Spleen (tissue), 11 donors: Measurements from ENCODE around the gene NCOA7. TPM values are rescaled to one million over a fixed set of nuclear protein-coding genes. Genes with fewer than 3 reads are reported as not detected.

ENCODE experiments used
- DNase-seq: peaks from one replicate; pipeline ENCODE4 v3.0.0-alpha.2; 2020
- H3K27ac ChIP-seq, 8 donors: fragments of 200-600 bp; sonication (generic) in 7 of 8; 1 replicate in 4 of 8; 2 replicates in 4 of 8; pipeline versions ENCODE4 v1.5.0 to v1.8.0; 2016 to 2021; ENCODE audit warnings: inconsistent platforms in 4 of 8, mild to moderate bottlenecking in 4 of 8, moderate library complexity in 1 of 8
- H3K27me3 ChIP-seq, 7 donors: fragments of 200-600 bp; sonication (generic) in 6 of 7; replicated peaks in 1 of 7; 1 replicate in 4 of 7; 2 replicates in 3 of 7; pipeline versions ENCODE4 v1.5.0 to v1.8.0; 2016 to 2021; ENCODE audit warnings: inconsistent platforms in 3 of 7, mild to moderate bottlenecking in 1 of 7
- H3K36me3 ChIP-seq, 6 donors: fragments of 200-600 bp; sonication (generic) in 5 of 6; 1 replicate in 4 of 6; 2 replicates in 2 of 6; pipeline versions ENCODE4 v1.5.0 to v1.8.0; 2016 to 2021; ENCODE audit warnings: inconsistent platforms in 2 of 6
- H3K4me1 ChIP-seq, 6 donors: fragments of 200-600 bp; sonication (generic) in 5 of 6; 1 replicate in 3 of 6; 2 replicates in 3 of 6; pipeline versions ENCODE4 v1.5.0 to v1.8.0; 2016 to 2021; ENCODE audit warnings: inconsistent platforms in 3 of 6
- H3K4me3 ChIP-seq, 8 donors: fragments of 200-600 bp; sonication (generic) in 7 of 8; 1 replicate in 4 of 8; 2 replicates in 4 of 8; pipeline versions ENCODE4 v1.5.0 to v1.8.0; 2016 to 2021; ENCODE audit warnings: inconsistent platforms in 4 of 8, mild to moderate bottlenecking in 4 of 8, moderate library complexity in 2 of 8
- H3K9me3 ChIP-seq, 8 donors: fragments of 200-600 bp; sonication (generic) in 7 of 8; 1 replicate in 4 of 8; 2 replicates in 4 of 8; pipeline versions ENCODE4 v1.5.0 to v1.8.0; 2016 to 2021; ENCODE audit warnings: inconsistent platforms in 4 of 8
- CTCF ChIP-seq, 11 experiments: fragments of 200-600 bp in 7 of 11; fragments of 450-650 bp in 4 of 11; sonication (generic) in 4 of 11; IDR thresholded peaks in 8 of 11; conservative IDR thresholded peaks in 3 of 11; 1 replicate in 7 of 11; 2 replicates in 4 of 11; pipeline versions ENCODE4 v1.4.0 to v1.8.0; 2016 to 2021; ENCODE audit warnings: antibody characterized with exemption in 11 of 11, inconsistent platforms in 4 of 11, mild to moderate bottlenecking in 1 of 11
- POLR2A ChIP-seq, 3 donors: fragments of 450-650 bp; IDR thresholded peaks; one replicate each; pipeline ENCODE4 v1.5.1; 2017; ENCODE audit warnings: antibody characterized with exemption in 3 of 3, mild to moderate bottlenecking in 1 of 3
- POLR2AphosphoS5 ChIP-seq, 3 donors: sonication (generic); formaldehyde crosslinking; IDR thresholded peaks; one replicate each; pipeline ENCODE4 v1.5.1; 2017; ENCODE audit warnings: antibody characterized with exemption in 3 of 3
- WGBS, 5 donors: extraction: QIAGEN DNeasy Blood & Tissue Kit in 3 of 5; methylation state at CpG; one replicate each; pipeline versions ENCODE4 v1.1.5 to v1.1.7; 2013 to 2018; 5-methylcytosine and 5-hydroxymethylcytosine counted together
- intact Hi-C: fragments of 100-400 bp; cut with DNase I; formaldehyde crosslinking; loops from one replicate; pipeline ENCODE4 v1.15.0; 2023; ENCODE audit warnings: low total_unique reads
- polyA plus RNA-seq, 3 donors: library from polyadenylated mRNA; stranded (reverse); fragments of 200-250 nt; gene quantifications; one replicate each; pipeline ENCODE4 v1.2.1, GENCODE V29; 2013
- total RNA-seq, 7 donors: library from RNA; depleted of rRNA in 3 of 7; stranded (reverse); fragments of >200 nt in 3 of 7; fragmentation: NEBNext Ultra II Directional in 4 of 7; extraction: Animal tissue kit (Norgen Biotek cat#: 25700) in 4 of 7; gene quantifications; one replicate each; pipeline versions ENCODE4 v1.1.0 to v1.2.1, GENCODE V29; 2016 to 2021
- donor health status: healthy with polysubstance abuse.
- donor health status: DM: no; HTN: no; CAD: no; lungs with moderate emphysema.
- donor health status: DM: no; HTN: no; CAD: no.
- donor health status: Bipolar disorder and iron deficiency.
- donor health status: healthy.
- donor health status: DM: no; HTN: no; CAD: no.
- donor health status: DM: yes; HTN: yes; CAD: no.

Gene NCOA7
- total and polyA plus RNA-seq, 10 donors, result 11.8 to 84.3 (median 43.1) TPM

- no peaks in the 10 kb centered on the region for H3K27me3 ChIP-seq
- TF ChIP-seq POLR2A (IDR thresholded peaks at IDR 0.05) (no peak), POLR2AphosphoS5 (IDR thresholded peaks at IDR 0.05) (no peak), CTCF (IDR thresholded peaks at IDR 0.05 in 8 of 11, conservative IDR thresholded peaks at IDR 0.05 in 3 of 11) (no peak)
- 74 to 94% (median 82%) methylated on average over 4 of the region's 4 CpGs for WGBS, 5 donors
Measured at GRCh38 chr6:125865015-125865414, 74.3 kb downstream of the NCOA7 start.

GRCh38 chr6:125866433-125866832 is 75.7 kb downstream of the NCOA7 start:
- TF ChIP-seq POLR2AphosphoS5 (IDR thresholded peaks at IDR 0.05) (no peak), POLR2A (IDR thresholded peaks at IDR 0.05) (no peak), CTCF (IDR thresholded peaks at IDR 0.05 in 8 of 11, conservative IDR thresholded peaks at IDR 0.05 in 3 of 11) (no peak)
- Histone ChIP-seq H3K4me3 (no peak overlapping the region), H3K4me1 (no peaks in the 10 kb centered on the region), H3K36me3 (peaks cover 0 to 20% (median 0%) of the 10 kb centered on the region in 6 donors), H3K27ac (no peak overlapping the region), H3K27me3 (no peaks in the 10 kb centered on the region), H3K9me3 (no peaks in the 10 kb centered on the region)
- intact Hi-C loops, result no loop called here
- DNase-seq, result no peak

More at GRCh38 chr6:125865015-125865414, 74.3 kb downstream of the NCOA7 start:
- Histone ChIP-seq H3K36me3 (peaks cover 0 to 9% (median 0%) of the 10 kb centered on the region in 6 donors), H3K27ac (no peak overlapping the region), H3K4me3 (no peak overlapping the region), H3K4me1 (no peaks in the 10 kb centered on the region), H3K9me3 (no peaks in the 10 kb centered on the region)
- intact Hi-C loops, result no loop called here
- DNase-seq, result no peak

- Histone ChIP-seq H3K4me3 (no peak overlapping the region), H3K27ac (no peak overlapping the region), H3K27me3 (no peaks in the 10 kb centered on the region), H3K4me1 (no peaks in the 10 kb centered on the region), H3K9me3 (no peaks in the 10 kb centered on the region), H3K36me3 (peaks cover 0 to 20% (median 0%) of the 10 kb centered on the region in 6 donors)
- TF ChIP-seq CTCF (IDR thresholded peaks at IDR 0.05 in 8 of 11, conservative IDR thresholded peaks at IDR 0.05 in 3 of 11), result no peak
- no peak for TF ChIP-seq POLR2A (IDR thresholded peaks at IDR 0.05)
- no peak for TF ChIP-seq POLR2AphosphoS5 (IDR thresholded peaks at IDR 0.05)
- no peak for DNase-seq
- WGBS, 5 donors, result 75 to 93% (median 81%) methylated on average over 6 of the region's 6 CpGs
- intact Hi-C loops, result no loop called here
Measured at GRCh38 chr6:125867483-125867942, 76.8 kb downstream of the NCOA7 start.

- WGBS, 5 donors, result 85 to 96% (median 89%) methylated on average over 2 of the region's 2 CpGs
- Histone ChIP-seq H3K27me3 (no peaks in the 10 kb centered on the region), H3K4me1 (no peaks in the 10 kb centered on the region), H3K9me3 (no peaks in the 10 kb centered on the region), H3K27ac (no peak overlapping the region), H3K4me3 (no peak overlapping the region), H3K36me3 (peaks cover 0 to 20% (median 0%) of the 10 kb centered on the region in 6 donors)
- no peak for DNase-seq
- intact Hi-C loops, result no loop called here
- TF ChIP-seq CTCF (IDR thresholded peaks at IDR 0.05 in 8 of 11, conservative IDR thresholded peaks at IDR 0.05 in 3 of 11) (no peak), POLR2A (IDR thresholded peaks at IDR 0.05) (no peak), POLR2AphosphoS5 (IDR thresholded peaks at IDR 0.05) (no peak)
Measured at GRCh38 chr6:125868252-125868651, 77.5 kb downstream of the NCOA7 start.
